NCI-H146 (cell line): Measurements from ENCODE around the gene GALNS.

Experiments
- DNase-seq: peaks from one replicate; lab custom pipeline; 2025; lab: John Stamatoyannopoulos, UW

GALNS gene

GRCh38 chr16:88769617-88770460, 86.9 kb downstream of the GALNS start:
- DNase-seq, result peak; percentile 40

DNA sequence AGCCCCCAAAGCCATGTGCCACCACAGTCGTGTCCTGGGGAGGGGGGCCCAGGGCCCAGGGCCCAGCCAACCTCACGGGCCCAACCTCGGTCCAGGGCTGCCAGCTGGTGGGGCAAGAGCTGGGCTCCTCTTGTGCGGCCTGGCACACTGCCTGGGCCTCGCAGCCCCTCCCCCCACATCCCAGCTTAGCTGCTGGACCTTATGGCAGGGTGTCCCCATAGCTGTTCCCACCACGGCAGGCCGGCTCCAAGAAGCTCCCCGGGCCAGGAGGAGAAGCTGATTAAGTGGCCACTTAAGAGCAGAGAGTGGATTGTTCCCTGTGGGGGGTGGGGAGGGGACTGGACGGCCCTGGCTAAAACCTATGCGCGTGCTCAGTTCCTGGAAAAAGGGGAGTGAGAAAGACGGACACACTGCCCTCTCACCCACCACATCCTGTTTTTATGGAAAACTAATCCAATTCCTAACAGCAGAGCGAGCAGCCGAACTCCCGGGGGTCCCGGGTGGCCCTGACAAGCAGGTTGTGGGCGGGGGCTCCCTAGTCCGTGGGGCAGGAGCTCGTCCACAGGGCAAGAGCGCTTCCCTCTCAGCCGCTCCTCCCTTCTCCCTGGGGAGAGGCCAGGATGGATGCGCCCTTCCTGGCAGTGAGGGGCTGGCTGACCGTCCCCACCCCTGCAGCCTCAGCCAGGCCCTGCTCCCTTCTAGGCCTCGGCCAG, 88.5 kb downstream of the GALNS start:
- DNase-seq, result no peak

GRCh38 chr16:88767546-88768070, 89.1 kb downstream of the GALNS start:
- DNase-seq, result no peak

GRCh38 chr16:88766975-88767374, 89.8 kb downstream of the GALNS start:
- no peak for DNase-seq

GRCh38 chr16:88764913-88765349, 91.8 kb downstream of the GALNS start:
- DNase-seq, result no peak

DNA sequence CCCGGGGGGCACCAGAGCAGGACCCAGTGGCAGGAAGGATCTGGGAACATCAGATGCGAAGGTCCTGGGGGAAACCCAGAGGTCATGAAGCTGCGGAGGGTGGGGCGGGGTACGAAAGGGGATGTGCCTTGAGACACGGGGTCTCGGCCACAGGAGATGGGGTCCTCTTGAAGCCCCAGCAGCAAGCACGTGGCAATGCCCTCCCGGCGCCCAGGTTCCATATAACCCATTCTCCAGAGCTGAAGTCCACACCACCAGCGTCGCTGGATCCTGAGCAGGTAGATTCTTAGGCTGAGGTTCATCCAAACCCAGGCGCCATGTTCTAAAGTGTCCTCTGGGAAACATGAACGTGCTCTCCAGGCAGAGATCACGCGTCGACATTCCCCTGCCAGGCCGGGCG, 92.7 kb downstream of the GALNS start:
- no peak for DNase-seq
